CD4-positive, alpha-beta T cell (primary cell): Measurements from ENCODE around the gene ANKRD44. TPM values are rescaled to one million over a fixed set of nuclear protein-coding genes. Genes with fewer than 3 reads are reported as not detected.

Source experiments
- ATAC-seq: fragments of 200-7000 bp; cut with Tn5 transposase; one replicate; pipeline ENCODE4 v1.10.0; 2022; ENCODE audit warnings: mild to moderate bottlenecking; ENCODE audit not compliant: poor library complexity
- CTCF ChIA-PET: fragments of 350-600 bp; sonication (Branson Sonifier 250); formaldehyde crosslinking; loops from one replicate; lab custom pipeline; 2021; ENCODE audit warnings: antibody characterized with exemption, inconsistent platforms; lab: Charles Lee
- POLR2A ChIA-PET: fragments of 350-600 bp; sonication (Branson Sonifier 250); formaldehyde crosslinking; loops from one replicate; lab custom pipeline; 2021; ENCODE audit warnings: antibody characterized with exemption, inconsistent platforms; lab: Charles Lee
- DNase-seq, 14 experiments: peaks; one replicate each; pipeline ENCODE4 v3.0.0-alpha.2; 2013 to 2020; ENCODE audit warnings: mixed read lengths in 2 of 14
- H3K27ac ChIP-seq, 2 donors: one replicate each; pipeline versions ENCODE4 v1.5.1 to v1.7.0; 2013; ENCODE audit warnings: low read length in 2 of 2, low read depth in 1 of 2, mild to moderate bottlenecking in 1 of 2
- H3K27me3 ChIP-seq, 2 experiments: 1 replicate in 1 of 2; 2 replicates in 1 of 2; pipeline versions ENCODE4 v1.6.1 to v1.7.0; 2013; ENCODE audit warnings: low read length in 2 of 2, control low read depth in 1 of 2, mild to moderate bottlenecking in 1 of 2, moderate library complexity in 1 of 2; ENCODE audit not compliant: insufficient read depth in 2 of 2, control insufficient read depth in 1 of 2
- H3K36me3 ChIP-seq: one replicate; pipeline ENCODE4 v1.6.1; 2013; ENCODE audit warnings: low read length, control low read depth; ENCODE audit not compliant: insufficient read depth
- H3K4me1 ChIP-seq: one replicate; pipeline ENCODE4 v1.6.1; 2013; ENCODE audit warnings: low read length, control low read depth; ENCODE audit not compliant: insufficient read depth
- H3K4me3 ChIP-seq: one replicate; pipeline ENCODE4 v1.5.1; 2013; ENCODE audit warnings: mild to moderate bottlenecking, low read length, moderate library complexity
- H3K9me3 ChIP-seq, 2 experiments: 1 replicate in 1 of 2; 2 replicates in 1 of 2; pipeline versions ENCODE4 v1.6.1 to v1.7.0; 2013; ENCODE audit warnings: low read length in 2 of 2, mild to moderate bottlenecking in 2 of 2, control low read depth in 1 of 2, moderate library complexity in 1 of 2; ENCODE audit not compliant: control insufficient read depth in 1 of 2, insufficient read depth in 1 of 2
- H3K27ac Mint-ChIP-seq: one replicate; pipeline ENCODE4 v1.8.0; 2020; ENCODE audit warnings: mixed read lengths
- H3K27me3 Mint-ChIP-seq: one replicate; pipeline ENCODE4 v1.8.0; 2021; ENCODE audit warnings: mixed read lengths
- H3K36me3 Mint-ChIP-seq: one replicate; pipeline ENCODE4 v1.8.0; 2021; ENCODE audit warnings: low read depth, mixed read lengths
- H3K4me1 Mint-ChIP-seq: one replicate; pipeline ENCODE4 v1.8.0; 2021; ENCODE audit warnings: low read depth, mixed read lengths
- H3K4me3 Mint-ChIP-seq: one replicate; pipeline ENCODE4 v1.8.0; 2020; ENCODE audit warnings: mild to moderate bottlenecking, mixed read lengths
- H3K9me3 Mint-ChIP-seq: one replicate; pipeline ENCODE4 v1.8.0; 2020; ENCODE audit warnings: mixed read lengths
- intact Hi-C, 2 experiments: fragments of 100-400 bp; cut with DNase I in 1 of 2; cut with micrococcal nuclease in 1 of 2; formaldehyde crosslinking; loops; one replicate each; pipeline versions ENCODE4 v1.15.1 to v1.9.0; 2023 to 2025; cut with DNase I, micrococcal nuclease
- total RNA-seq, 174 experiments: library from RNA in 2 of 174; stranded (reverse) in 2 of 174; gene quantifications; one replicate each; pipeline ENCODE4 v1.2.3 and lab custom pipeline; 2021 to 2026
- TF ChIP-seq, protein P1 (sequence below): fragments of 200-600 bp; IDR thresholded peaks from one replicate; pipeline ENCODE4 v1.8.0; 2022; ENCODE audit warnings: antibody characterized with exemption, mild to moderate bottlenecking

The ANKRD44 gene
- total RNA-seq, 2 experiments from 2014 or later = 170 to 186 TPM

DNA sequence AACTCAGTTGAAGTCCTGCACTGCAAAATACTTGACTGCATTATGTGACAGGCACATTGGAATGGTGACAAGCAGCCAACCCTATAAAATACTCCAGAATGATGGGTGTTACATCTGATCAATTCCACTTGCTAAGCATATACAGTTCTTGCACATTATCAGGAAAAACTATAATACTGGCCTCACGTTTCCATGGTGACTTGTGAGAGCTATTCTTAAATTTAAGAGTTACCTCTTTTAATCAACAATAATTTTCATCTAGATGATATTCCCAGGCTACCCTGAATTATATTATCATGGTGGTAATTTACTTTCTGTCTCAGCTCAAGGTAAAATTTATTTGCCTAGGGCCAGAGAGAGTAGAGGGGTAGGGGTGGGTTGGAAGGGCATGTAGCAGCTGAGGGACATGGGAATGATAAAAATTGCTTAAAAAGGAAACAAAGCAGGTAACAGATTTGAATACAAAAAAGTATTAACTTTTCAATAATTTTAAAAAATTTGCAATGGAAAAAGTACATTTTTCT lies 251.7 kb downstream of the ANKRD44 start:
- Histone ChIP-seq H3K9me3 (peaks cover 8 to 13% of the 10 kb centered on the region in 2 experiments), H3K4me1 (peaks cover 19% of the 10 kb centered on the region), H3K36me3 (peaks cover 81% of the 10 kb centered on the region), H3K27me3 (no peaks in the 10 kb centered on the region), H3K4me3 (no peak overlapping the region), H3K27ac (no peak overlapping the region)
- DNase-seq (no peak), ATAC-seq (no peak)
- TF ChIP-seq, protein P1, sequence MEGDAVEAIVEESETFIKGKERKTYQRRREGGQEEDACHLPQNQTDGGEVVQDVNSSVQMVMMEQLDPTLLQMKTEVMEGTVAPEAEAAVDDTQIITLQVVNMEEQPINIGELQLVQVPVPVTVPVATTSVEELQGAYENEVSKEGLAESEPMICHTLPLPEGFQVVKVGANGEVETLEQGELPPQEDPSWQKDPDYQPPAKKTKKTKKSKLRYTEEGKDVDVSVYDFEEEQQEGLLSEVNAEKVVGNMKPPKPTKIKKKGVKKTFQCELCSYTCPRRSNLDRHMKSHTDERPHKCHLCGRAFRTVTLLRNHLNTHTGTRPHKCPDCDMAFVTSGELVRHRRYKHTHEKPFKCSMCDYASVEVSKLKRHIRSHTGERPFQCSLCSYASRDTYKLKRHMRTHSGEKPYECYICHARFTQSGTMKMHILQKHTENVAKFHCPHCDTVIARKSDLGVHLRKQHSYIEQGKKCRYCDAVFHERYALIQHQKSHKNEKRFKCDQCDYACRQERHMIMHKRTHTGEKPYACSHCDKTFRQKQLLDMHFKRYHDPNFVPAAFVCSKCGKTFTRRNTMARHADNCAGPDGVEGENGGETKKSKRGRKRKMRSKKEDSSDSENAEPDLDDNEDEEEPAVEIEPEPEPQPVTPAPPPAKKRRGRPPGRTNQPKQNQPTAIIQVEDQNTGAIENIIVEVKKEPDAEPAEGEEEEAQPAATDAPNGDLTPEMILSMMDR = no peak
- ChIA-PET CTCF (no interaction called here), POLR2A (no interaction called here)
- intact Hi-C loops = no loop called here
- peaks cover 100% of the 10 kb centered on the region for H3K36me3 Mint-ChIP-seq
- H3K4me3 Mint-ChIP-seq = no peak overlapping the region
- H3K27ac Mint-ChIP-seq = peak overlapping the region; percentile 63
- H3K27me3 Mint-ChIP-seq = no peaks in the 10 kb centered on the region
- H3K4me1 Mint-ChIP-seq = peaks cover 50% of the 10 kb centered on the region
- peaks cover 5% of the 10 kb centered on the region for H3K9me3 Mint-ChIP-seq

DNA sequence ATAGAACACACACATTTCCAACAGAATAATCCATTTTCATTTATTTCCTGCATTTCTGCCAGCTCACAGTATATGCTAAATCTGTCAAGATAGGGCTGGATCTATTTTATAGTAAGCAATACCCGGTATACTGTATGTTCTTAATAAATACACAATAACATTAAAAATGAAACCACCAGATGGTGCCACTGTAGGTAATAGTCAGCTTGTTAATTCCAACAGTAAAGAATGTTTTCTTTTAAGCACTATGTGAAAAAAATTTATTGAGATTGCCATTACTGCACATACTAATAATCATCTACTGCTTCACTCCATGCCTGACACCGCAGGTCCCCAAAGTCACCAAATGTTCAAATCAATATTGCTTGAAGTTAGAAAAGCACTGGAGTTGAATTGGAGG lies 252.6 kb downstream of the ANKRD44 start:
- H3K36me3 ChIP-seq = peaks cover 84% of the 10 kb centered on the region
- H3K4me1 ChIP-seq = peaks cover 15% of the 10 kb centered on the region
- ChIA-PET POLR2A (no interaction called here), CTCF (interaction anchor here (1.3 kb wide), 1 partner anchor 325 kb away, joined by 3 read pairs; no protein-coding TSS in a partner anchor)
- Mint-ChIP-seq H3K4me1 (peaks cover 46% of the 10 kb centered on the region), H3K9me3 (peaks cover 5% of the 10 kb centered on the region), H3K27me3 (no peaks in the 10 kb centered on the region), H3K4me3 (no peak overlapping the region), H3K36me3 (peaks cover 99% of the 10 kb centered on the region), H3K27ac (no peak overlapping the region)
- no peak overlapping the region for H3K27ac ChIP-seq
- H3K27me3 ChIP-seq = no peaks in the 10 kb centered on the region
- intact Hi-C loops = no loop called here
- H3K4me3 ChIP-seq = no peak overlapping the region
- TF ChIP-seq, protein P1 = no peak
- H3K9me3 ChIP-seq = peaks cover 8 to 13% of the 10 kb centered on the region in 2 experiments
- ATAC-seq (no peak), DNase-seq (no peak)

DNA sequence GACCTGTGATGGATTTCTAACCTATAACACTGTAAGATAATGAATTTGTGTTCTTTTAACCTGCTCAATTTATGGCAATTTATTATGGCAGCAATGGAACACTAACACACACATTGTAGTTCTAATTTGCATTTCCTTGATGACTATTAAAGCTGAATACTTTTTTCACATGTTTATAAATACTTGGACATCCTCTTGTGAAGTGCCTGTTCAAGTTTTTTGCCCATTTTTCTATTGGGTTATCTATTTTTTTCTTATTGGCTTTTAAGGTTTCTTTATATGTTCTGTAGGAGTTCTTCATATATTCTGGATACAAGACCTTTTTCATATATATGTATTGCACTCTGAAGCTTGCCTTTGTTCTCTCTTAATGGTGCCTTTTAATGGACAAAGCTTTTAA lies 255.5 kb downstream of the ANKRD44 start:
- ATAC-seq (no peak), DNase-seq (no peak)
- peaks cover 4 to 13% of the 10 kb centered on the region in 2 experiments for H3K9me3 ChIP-seq
- no peak overlapping the region for H3K27ac ChIP-seq
- Mint-ChIP-seq H3K9me3 (peaks cover 5% of the 10 kb centered on the region), H3K36me3 (peaks cover 97% of the 10 kb centered on the region), H3K27me3 (no peaks in the 10 kb centered on the region), H3K4me3 (no peak overlapping the region), H3K27ac (peak overlapping the region; percentile 64), H3K4me1 (peaks cover 33% of the 10 kb centered on the region)
- H3K4me1 ChIP-seq = no peaks in the 10 kb centered on the region
- intact Hi-C loops = no loop called here
- H3K36me3 ChIP-seq = peaks cover 80% of the 10 kb centered on the region
- ChIA-PET CTCF (interaction anchor here (0.9 to 1.2 kb wide), 2 partner anchors 114 to 136 kb away, joined by 3 read pairs; no protein-coding TSS in a partner anchor), POLR2A (no interaction called here)
- TF ChIP-seq, protein P1 = no peak
- H3K27me3 ChIP-seq = no peaks in the 10 kb centered on the region
- H3K4me3 ChIP-seq = no peak overlapping the region
